ENCODE data around the gene MRPS18A. TPM values are rescaled to one million over a fixed set of nuclear protein-coding genes. Genes with fewer than 3 reads are reported as not detected.

MRPS18A gene
- total RNA-seq, 4 donors from 2014 or later = 26.3 to 61.1 (median 45.1) TPM

- no peak for DNase-seq
- Histone ChIP-seq H3K9me3 (no peaks in the 10 kb centered on the region), H3K27ac (peak overlapping the region in 2 of 3 donors; percentile 53 to 70), H3K4me3 (replicated peaks in 1 of 3) (peak overlapping the region; percentile 58 to 93 (median 77)), H3K27me3 (no peaks in the 10 kb centered on the region), H3K4me1 (peaks cover 8 to 17% of the 10 kb centered on the region in 2 donors), H3K36me3 (no peaks in the 10 kb centered on the region)
- intact Hi-C loops (cut with DNase I) = no loop called here
- WGBS, 2 donors = 5 to 8% methylated on average over 10 of the region's 10 CpGs
- no peak for TF ChIP-seq POLR2A (IDR thresholded peaks at IDR 0.05)
- TF ChIP-seq CTCF (IDR thresholded peaks at IDR 0.05) = no peak
Observed at GRCh38 chr6:43687079-43687436, 533 bp downstream of the MRPS18A start.

- no peaks in the 10 kb centered on the region for H3K9me3 ChIP-seq
- no peaks in the 10 kb centered on the region for H3K27me3 ChIP-seq
- H3K27ac ChIP-seq = no peak overlapping the region
- H3K4me3 ChIP-seq (replicated peaks in 1 of 3) = no peak overlapping the region
- no peak for TF ChIP-seq POLR2A (IDR thresholded peaks at IDR 0.05)
- no peak for TF ChIP-seq CTCF (IDR thresholded peaks at IDR 0.05)
- DNase-seq = no peak
- intact Hi-C loops (cut with DNase I) = no loop called here
- peaks cover 8 to 17% of the 10 kb centered on the region in 2 donors for H3K4me1 ChIP-seq
- whole genome bisulfite sequencing, 2 donors = 80 to 86% methylated on average over 1 of the region's 1 CpG
- peaks cover 4 to 12% of the 10 kb centered on the region in 2 donors for H3K36me3 ChIP-seq
Observed at GRCh38 chr6:43683708-43684455, 3.7 kb downstream of the MRPS18A start.

- Histone ChIP-seq H3K4me3 (replicated peaks in 1 of 3) (no peak overlapping the region), H3K27ac (no peak overlapping the region), H3K9me3 (no peaks in the 10 kb centered on the region), H3K4me1 (peaks cover 8 to 11% of the 10 kb centered on the region in 2 donors), H3K36me3 (peaks cover 11 to 16% of the 10 kb centered on the region in 2 donors), H3K27me3 (no peaks in the 10 kb centered on the region)
- TF ChIP-seq POLR2A (IDR thresholded peaks at IDR 0.05) = no peak
- TF ChIP-seq CTCF (IDR thresholded peaks at IDR 0.05) = no peak
- intact Hi-C loops (cut with DNase I) = no loop called here
- 60 to 62% methylated on average over 8 of the region's 8 CpGs for WGBS, 2 donors
- DNase-seq = no peak
Observed at GRCh38 chr6:43682724-43683429, 4.7 kb downstream of the MRPS18A start.

GRCh38 chr6:43681303-43681702, 6.3 kb downstream of the MRPS18A start:
- H3K9me3 ChIP-seq = no peaks in the 10 kb centered on the region
- no peaks in the 10 kb centered on the region for H3K27me3 ChIP-seq
- intact Hi-C loops (cut with DNase I) = no loop called here
- H3K27ac ChIP-seq = no peak overlapping the region
- peaks cover 25 to 30% of the 10 kb centered on the region in 2 donors for H3K36me3 ChIP-seq
- 91 to 92% methylated on average over 5 of the region's 5 CpGs for WGBS, 2 donors
- H3K4me1 ChIP-seq = peaks cover 0 to 3% of the 10 kb centered on the region in 2 donors
- TF ChIP-seq CTCF (IDR thresholded peaks at IDR 0.05) (no peak), POLR2A (IDR thresholded peaks at IDR 0.05) (no peak)
- no peak overlapping the region for H3K4me3 ChIP-seq (replicated peaks in 1 of 3)
- no peak for DNase-seq
